NCI-H2029 (cell line): ENCODE data around the gene USP17L26.
"Not testable (repeated sequence)": the region's sequence is repeated elsewhere in the genome, so short reads cannot be mapped to it uniquely, and the experiment has no call there.

ENCODE experiments used
- DNase-seq: peaks from one replicate; lab custom pipeline; 2025; lab: John Stamatoyannopoulos, UW

USP17L26 gene, protein sequence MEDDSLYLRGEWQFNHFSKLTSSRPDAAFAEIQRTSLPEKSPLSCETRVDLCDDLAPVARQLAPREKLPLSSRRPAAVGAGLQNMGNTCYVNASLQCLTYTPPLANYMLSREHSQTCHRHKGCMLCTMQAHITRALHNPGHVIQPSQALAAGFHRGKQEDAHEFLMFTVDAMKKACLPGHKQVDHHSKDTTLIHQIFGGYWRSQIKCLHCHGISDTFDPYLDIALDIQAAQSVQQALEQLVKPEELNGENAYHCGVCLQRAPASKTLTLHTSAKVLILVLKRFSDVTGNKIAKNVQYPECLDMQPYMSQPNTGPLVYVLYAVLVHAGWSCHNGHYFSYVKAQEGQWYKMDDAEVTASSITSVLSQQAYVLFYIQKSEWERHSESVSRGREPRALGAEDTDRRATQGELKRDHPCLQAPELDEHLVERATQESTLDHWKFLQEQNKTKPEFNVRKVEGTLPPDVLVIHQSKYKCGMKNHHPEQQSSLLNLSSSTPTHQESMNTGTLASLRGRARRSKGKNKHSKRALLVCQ

DNA sequence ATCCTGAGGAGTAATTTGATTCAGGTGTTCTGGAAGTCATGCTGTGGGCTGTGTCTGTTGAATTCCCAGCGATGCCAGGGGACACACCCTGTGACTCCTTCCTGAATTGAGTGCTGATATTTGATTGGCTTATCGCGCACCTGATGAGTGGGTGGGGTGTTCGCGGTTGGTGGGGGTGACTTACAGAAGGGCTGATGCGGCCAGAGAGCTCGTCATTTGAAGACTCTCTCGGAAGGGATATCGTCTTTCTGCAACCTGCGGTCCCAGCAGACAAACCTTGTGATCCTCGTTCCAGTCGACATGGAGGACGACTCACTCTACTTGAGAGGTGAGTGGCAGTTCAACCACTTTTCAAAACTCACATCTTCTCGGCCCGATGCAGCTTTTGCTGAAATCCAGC, at the start of gene USP17L26:
USP17L26 (plus strand) TSS at position 301 of the 400 bp plus-strand sequence; CDS start at position 301, 0 bp downstream.
- DNase-seq = not testable (repeated sequence)

DNA sequence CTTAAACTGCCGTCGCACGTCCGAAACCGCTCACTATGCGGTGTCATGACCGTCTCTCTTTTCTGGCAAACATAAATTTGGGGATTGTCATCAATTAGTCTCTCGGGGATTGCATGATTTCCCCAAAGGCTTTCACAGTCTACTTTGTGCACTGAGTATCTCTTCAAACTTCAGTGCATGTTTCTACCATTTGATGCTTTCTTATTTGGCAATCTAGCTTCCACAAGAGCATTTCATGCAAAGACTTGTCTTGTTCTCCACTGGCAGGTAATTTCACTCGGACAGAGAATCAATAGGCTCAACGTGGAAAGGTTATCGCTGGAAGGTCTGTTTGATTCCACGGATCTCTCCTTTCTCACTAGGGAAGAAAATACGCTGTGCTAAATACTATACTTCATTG, 10.3 kb upstream of the USP17L26 start:
- DNase-seq = not testable (repeated sequence)

DNA sequence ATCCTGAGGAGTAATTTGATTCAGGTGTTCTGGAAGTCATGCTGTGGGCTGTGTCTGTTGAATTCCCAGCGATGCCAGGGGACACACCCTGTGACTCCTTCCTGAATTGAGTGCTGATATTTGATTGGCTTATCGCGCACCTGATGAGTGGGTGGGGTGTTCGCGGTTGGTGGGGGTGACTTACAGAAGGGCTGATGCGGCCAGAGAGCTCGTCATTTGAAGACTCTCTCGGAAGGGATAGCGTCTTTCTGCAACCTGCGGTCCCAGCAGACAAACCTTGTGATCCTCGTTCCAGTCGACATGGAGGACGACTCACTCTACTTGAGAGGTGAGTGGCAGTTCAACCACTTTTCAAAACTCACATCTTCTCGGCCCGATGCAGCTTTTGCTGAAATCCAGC, 9.6 kb upstream of the USP17L26 start, which contains the start of gene USP17L24:
USP17L24 (plus strand) TSS at position 301 of the 400 bp plus-strand sequence; CDS start at position 301, 0 bp downstream.
- DNase-seq = not testable (repeated sequence)

DNA sequence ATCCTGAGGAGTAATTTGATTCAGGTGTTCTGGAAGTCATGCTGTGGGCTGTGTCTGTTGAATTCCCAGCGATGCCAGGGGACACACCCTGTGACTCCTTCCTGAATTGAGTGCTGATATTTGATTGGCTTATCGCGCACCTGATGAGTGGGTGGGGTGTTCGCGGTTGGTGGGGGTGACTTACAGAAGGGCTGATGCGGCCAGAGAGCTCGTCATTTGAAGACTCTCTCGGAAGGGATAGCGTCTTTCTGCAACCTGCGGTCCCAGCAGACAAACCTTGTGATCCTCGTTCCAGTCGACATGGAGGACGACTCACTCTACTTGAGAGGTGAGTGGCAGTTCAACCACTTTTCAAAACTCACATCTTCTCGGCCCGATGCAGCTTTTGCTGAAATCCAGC, 4.8 kb upstream of the USP17L26 start, which contains the start of gene USP17L25:
USP17L25 (plus strand) TSS at position 301 of the 400 bp plus-strand sequence; CDS start at position 301, 0 bp downstream.
- not testable (repeated sequence) for DNase-seq

DNA sequence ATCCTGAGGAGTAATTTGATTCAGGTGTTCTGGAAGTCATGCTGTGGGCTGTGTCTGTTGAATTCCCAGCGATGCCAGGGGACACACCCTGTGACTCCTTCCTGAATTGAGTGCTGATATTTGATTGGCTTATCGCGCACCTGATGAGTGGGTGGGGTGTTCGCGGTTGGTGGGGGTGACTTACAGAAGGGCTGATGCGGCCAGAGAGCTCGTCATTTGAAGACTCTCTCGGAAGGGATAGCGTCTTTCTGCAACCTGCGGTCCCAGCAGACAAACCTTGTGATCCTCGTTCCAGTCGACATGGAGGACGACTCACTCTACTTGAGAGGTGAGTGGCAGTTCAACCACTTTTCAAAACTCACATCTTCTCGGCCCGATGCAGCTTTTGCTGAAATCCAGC, 4.6 kb downstream of the USP17L26 start, which contains the start of gene USP17L5:
USP17L5 (plus strand) TSS at position 301 of the 400 bp plus-strand sequence; CDS start at position 301, 0 bp downstream.
- DNase-seq = not testable (repeated sequence)

GRCh38 chr4:9343848-9344247, 9.4 kb downstream of the USP17L26 start, which contains the start of gene USP17L27:
TSS of gene USP17L27 (plus strand) at chr4:9344148. CDS start at chr4:9344148, 0 bp downstream.
- not testable (repeated sequence) for DNase-seq

GRCh38 chr4:9348593-9348992, 14.1 kb downstream of the USP17L26 start, which contains the start of gene USP17L28:
TSS of gene USP17L28 (plus strand) at chr4:9348893. CDS start at chr4:9348893, 0 bp downstream.
- not testable (repeated sequence) for DNase-seq

DNA sequence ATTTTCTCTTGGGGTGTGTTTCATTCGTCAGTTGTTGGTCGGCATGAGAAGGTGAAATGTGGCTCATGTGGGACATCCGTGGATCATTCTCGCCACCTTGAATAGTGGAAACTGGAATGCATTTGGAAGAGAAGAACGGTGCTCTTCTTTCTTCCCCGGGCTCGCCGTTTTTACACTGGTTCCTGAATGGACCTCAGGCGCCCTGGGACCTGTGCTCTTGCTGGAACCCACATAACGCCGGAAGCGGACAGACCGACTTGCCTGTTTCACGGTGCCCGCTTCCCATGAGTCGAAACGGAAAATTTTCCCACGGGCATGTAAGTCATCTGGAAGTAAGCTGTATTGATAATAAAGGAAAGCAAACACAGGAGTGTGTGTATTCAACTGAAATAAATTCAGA, 16.4 kb downstream of the USP17L26 start:
- not testable (repeated sequence) for DNase-seq

- not testable (repeated sequence) for DNase-seq
These were observed 18.9 kb downstream of the USP17L26 start, which contains the start of gene USP17L29 for GRCh38 chr4:9353338-9353737. TSS of gene USP17L29 (plus strand) at chr4:9353638. CDS start at chr4:9353638, 0 bp downstream.

DNA sequence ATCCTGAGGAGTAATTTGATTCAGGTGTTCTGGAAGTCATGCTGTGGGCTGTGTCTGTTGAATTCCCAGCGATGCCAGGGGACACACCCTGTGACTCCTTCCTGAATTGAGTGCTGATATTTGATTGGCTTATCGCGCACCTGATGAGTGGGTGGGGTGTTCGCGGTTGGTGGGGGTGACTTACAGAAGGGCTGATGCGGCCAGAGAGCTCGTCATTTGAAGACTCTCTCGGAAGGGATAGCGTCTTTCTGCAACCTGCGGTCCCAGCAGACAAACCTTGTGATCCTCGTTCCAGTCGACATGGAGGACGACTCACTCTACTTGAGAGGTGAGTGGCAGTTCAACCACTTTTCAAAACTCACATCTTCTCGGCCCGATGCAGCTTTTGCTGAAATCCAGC, 28.4 kb downstream of the USP17L26 start, which contains the start of gene USP17L30:
USP17L30 (plus strand) TSS at position 301 of the 400 bp plus-strand sequence; CDS start at position 301, 0 bp downstream.
- not testable (repeated sequence) for DNase-seq

GRCh38 chr4:9379881-9380280, 45.4 kb downstream of the USP17L26 start:
- DNase-seq = not testable (repeated sequence)

- not testable (repeated sequence) for DNase-seq
These were observed 46.6 kb downstream of the USP17L26 start for GRCh38 chr4:9381012-9381534.

DNA sequence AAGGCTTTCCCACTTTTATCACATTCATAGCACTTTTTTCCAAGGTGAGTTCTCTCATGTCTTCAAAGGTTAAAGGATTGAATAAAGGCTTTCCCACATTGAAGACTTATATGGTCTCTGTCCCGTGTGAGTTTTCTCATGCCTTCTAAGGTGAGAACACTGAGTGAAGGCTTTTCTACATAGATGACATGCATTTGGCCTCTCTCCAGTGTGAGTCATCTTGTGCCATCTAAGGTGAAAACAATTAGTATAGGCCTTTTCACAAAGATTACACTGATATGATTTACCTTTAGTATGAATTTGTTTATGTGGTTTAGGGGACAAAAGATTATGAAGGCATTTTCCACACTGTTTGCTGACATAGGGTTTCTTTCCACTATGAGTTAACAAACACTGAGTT, 49.7 kb downstream of the USP17L26 start:
- no peak for DNase-seq
